Caco-2 (cell line): ENCODE measurements around the gene PTPRN2. TPM values are rescaled to one million over a fixed set of nuclear protein-coding genes. Genes with fewer than 3 reads are reported as not detected.

Experiments
- BruUV-seq: library from RNA; stranded (reverse); fragments of 400-500 nt; replicated peaks from 2 replicates; lab custom pipeline; 2021; lab: Mats Ljungman, UMichigan
- CTCF ChIA-PET: fragments of 300-600 bp; sonication (Branson Sonifier 250); formaldehyde crosslinking; loops from one replicate; lab custom pipeline; 2022; ENCODE audit warnings: antibody characterized with exemption; lab: Charles Lee
- POLR2A ChIA-PET: fragments of 300-600 bp; sonication (Branson Sonifier 250); formaldehyde crosslinking; loops from one replicate; lab custom pipeline; 2022; ENCODE audit warnings: antibody characterized with exemption; lab: Charles Lee
- DNase-seq, 2 experiments: peaks; one replicate each; pipeline versions ENCODE4 v3.0.0 to v3.0.0-alpha.2; 2020 to 2022
- H3K27me3 ChIP-seq: replicated peaks from 2 replicates; pipeline ENCODE4 v1.6.0; 2011; ENCODE audit warnings: low read length; ENCODE audit not compliant: control insufficient read depth, insufficient read depth
- H3K36me3 ChIP-seq: 2 replicates; pipeline ENCODE4 v1.5.1; 2011; ENCODE audit warnings: low read length; ENCODE audit not compliant: control insufficient read depth, insufficient read depth
- H3K4me1 ChIP-seq: fragments of 250-450 bp; sonication (Bioruptor Pico); 2 replicates; pipeline ENCODE4 v1.5.1; 2020; ENCODE audit warnings: mild to moderate bottlenecking
- H3K4me3 ChIP-seq: 2 replicates; pipeline ENCODE4 v1.5.1; 2011; ENCODE audit warnings: low read depth, mild to moderate bottlenecking, control low read depth, low read length
- H3K9me3 ChIP-seq: fragments of 250-450 bp; sonication (Bioruptor Pico); 2 replicates; pipeline ENCODE4 v1.5.1; 2020; ENCODE audit warnings: mild to moderate bottlenecking, moderate library complexity
- H3K27ac Mint-ChIP-seq: one replicate; pipeline ENCODE4 v1.8.0; 2022; ENCODE audit warnings: mixed read lengths; ENCODE audit not compliant: unreplicated experiment
- H3K27me3 Mint-ChIP-seq: one replicate; pipeline ENCODE4 v1.8.0; 2022; ENCODE audit warnings: mixed read lengths; ENCODE audit not compliant: insufficient read depth, unreplicated experiment
- H3K36me3 Mint-ChIP-seq: one replicate; pipeline ENCODE4 v1.8.0; 2022; ENCODE audit warnings: mild to moderate bottlenecking, mixed read lengths; ENCODE audit not compliant: insufficient read depth, unreplicated experiment
- H3K4me1 Mint-ChIP-seq: one replicate; pipeline ENCODE4 v1.8.0; 2022; ENCODE audit warnings: low read depth, mixed read lengths; ENCODE audit not compliant: unreplicated experiment
- H3K4me3 Mint-ChIP-seq: one replicate; pipeline ENCODE4 v1.8.0; 2022; ENCODE audit warnings: mild to moderate bottlenecking, moderate library complexity, mixed read lengths; ENCODE audit not compliant: unreplicated experiment
- H3K9me3 Mint-ChIP-seq: one replicate; pipeline ENCODE4 v1.8.0; 2022; ENCODE audit warnings: mixed read lengths; ENCODE audit not compliant: unreplicated experiment
- CTCF ChIP-seq, 2 experiments: fragments of 200-600 bp in 1 of 2; IDR thresholded peaks; 1 replicate in 1 of 2; 2 replicates in 1 of 2; pipeline versions ENCODE4 v1.5.1 to v1.8.0; 2011 to 2022; ENCODE audit warnings: antibody characterized with exemption in 1 of 2, control low read depth in 1 of 2, inconsistent platforms in 1 of 2, low read depth in 1 of 2, low read length in 1 of 2, mild to moderate bottlenecking in 1 of 2, moderate library complexity in 1 of 2; ENCODE audit not compliant: insufficient read depth in 1 of 2, severe bottlenecking in 1 of 2, unreplicated experiment in 1 of 2
- intact Hi-C: fragments of 100-400 bp; cut with micrococcal nuclease; formaldehyde crosslinking; loops from one replicate; pipeline ENCODE4 v1.10.0; 2022; ENCODE audit not compliant: unreplicated experiment
- total RNA-seq: library from RNA; stranded (reverse); gene quantifications from 2 replicates; pipeline ENCODE4 v1.2.3, GENCODE V29; 2022

Gene PTPRN2
- total RNA-seq, 1 experiment from 2014 or later: 1.4 TPM

GRCh38 chr7:157604661-157605381 lies 982.8 kb downstream of the PTPRN2 start:
- H3K9me3 ChIP-seq: no peaks in the 10 kb centered on the region
- ChIA-PET CTCF (no interaction called here), POLR2A (no interaction called here)
- Mint-ChIP-seq H3K4me1 (peaks cover 6% of the 10 kb centered on the region), H3K27ac (no peak overlapping the region), H3K4me3 (no peak overlapping the region), H3K9me3 (no peaks in the 10 kb centered on the region), H3K27me3 (peaks cover 3% of the 10 kb centered on the region), H3K36me3 (no peaks in the 10 kb centered on the region)
- no peaks in the 10 kb centered on the region for H3K27me3 ChIP-seq
- no TSS peak for BruUV-seq
- no peak for DNase-seq
- intact Hi-C loops: no loop called here
- TF ChIP-seq CTCF (IDR thresholded peaks at IDR 0.05; ENCODE audit: insufficient read depth in 1 of 2, low read depth in 1 of 2, low read length in 1 of 2, severe bottlenecking in 1 of 2, unreplicated experiment in 1 of 2): no peak
- H3K4me3 ChIP-seq: no peak overlapping the region
- H3K4me1 ChIP-seq: 0 out of 2 replicates have a peak, but pooled peaks cover 3% of the 10 kb centered on the region
- no peaks in the 10 kb centered on the region for H3K36me3 ChIP-seq

- Histone ChIP-seq H3K9me3 (no peaks in the 10 kb centered on the region), H3K36me3 (no peaks in the 10 kb centered on the region), H3K27me3 (no peaks in the 10 kb centered on the region), H3K4me1 (0 out of 2 replicates have a peak, but pooled peaks cover 3% of the 10 kb centered on the region), H3K4me3 (no peak overlapping the region)
- TF ChIP-seq CTCF (IDR thresholded peaks at IDR 0.05; ENCODE audit: insufficient read depth in 1 of 2, low read depth in 1 of 2, low read length in 1 of 2, severe bottlenecking in 1 of 2, unreplicated experiment in 1 of 2): no peak
- Mint-ChIP-seq H3K4me1 (peaks cover 6% of the 10 kb centered on the region), H3K27ac (no peak overlapping the region), H3K9me3 (no peaks in the 10 kb centered on the region), H3K4me3 (no peak overlapping the region), H3K27me3 (peaks cover 3% of the 10 kb centered on the region), H3K36me3 (no peaks in the 10 kb centered on the region)
- no TSS peak for BruUV-seq
- DNase-seq: no peak
- ChIA-PET CTCF (no interaction called here), POLR2A (no interaction called here)
- intact Hi-C loops: no loop called here
Observed at GRCh38 chr7:157603716-157604115, 983.9 kb downstream of the PTPRN2 start.

GRCh38 chr7:157603005-157603404 lies 984.6 kb downstream of the PTPRN2 start:
- Mint-ChIP-seq H3K4me3 (no peak overlapping the region), H3K4me1 (peaks cover 6% of the 10 kb centered on the region), H3K36me3 (no peaks in the 10 kb centered on the region), H3K27ac (no peak overlapping the region), H3K9me3 (no peaks in the 10 kb centered on the region), H3K27me3 (peaks cover 3% of the 10 kb centered on the region)
- H3K27me3 ChIP-seq: no peaks in the 10 kb centered on the region
- H3K4me1 ChIP-seq: 0 out of 2 replicates have a peak, but pooled peaks cover 3% of the 10 kb centered on the region
- H3K4me3 ChIP-seq: no peak overlapping the region
- no peaks in the 10 kb centered on the region for H3K9me3 ChIP-seq
- H3K36me3 ChIP-seq: no peaks in the 10 kb centered on the region
- TF ChIP-seq CTCF (IDR thresholded peaks at IDR 0.05; ENCODE audit: insufficient read depth in 1 of 2, low read depth in 1 of 2, low read length in 1 of 2, severe bottlenecking in 1 of 2, unreplicated experiment in 1 of 2): no peak
- intact Hi-C loops: no loop called here
- POLR2A ChIA-PET: no interaction called here
- CTCF ChIA-PET: no interaction called here
- BruUV-seq: no TSS peak
- DNase-seq: no peak
